ENCODE data around the gene FAM227A. TPM values are rescaled to one million over a fixed set of nuclear protein-coding genes. Genes with fewer than 3 reads are reported as not detected.

FAM227A gene
- total and polyA plus RNA-seq, 4 donors = 1.1 to 10.0 (median 6.0) TPM

GRCh38 chr22:38578505-38578904 lies 77.7 kb downstream of the FAM227A start:
- peaks cover 0 to 1% (median 0%) of the 10 kb centered on the region in 4 donors for H3K9me3 ChIP-seq (ENCODE audit: control insufficient read depth in 4 of 4, insufficient read depth in 3 of 4, low read length in 3 of 4)
- 69 to 82% methylated on average over 5 of the region's 5 CpGs for WGBS, 2 donors
- H3K27me3 ChIP-seq (ENCODE audit: control insufficient read depth in 3 of 3, insufficient read depth in 3 of 3, low read length in 2 of 3) = no peaks in the 10 kb centered on the region
- no peak for ATAC-seq (ENCODE audit: insufficient read depth, low FRiP score)
- no peak overlapping the region for H3K9ac ChIP-seq (ENCODE audit: insufficient read depth in 1 of 2, low read length in 2 of 2)
- H3K4me3 ChIP-seq = no peak overlapping the region
- no peak for DNase-seq
- no peaks in the 10 kb centered on the region for H3K4me1 ChIP-seq (ENCODE audit: control insufficient read depth in 5 of 5, insufficient read depth in 5 of 5, low read length in 5 of 5)
- no peak overlapping the region for H3K27ac ChIP-seq (ENCODE audit: low read depth in 1 of 2, low read length in 1 of 2)
- no peak for TF ChIP-seq CTCF (IDR thresholded peaks at IDR 0.05; ENCODE audit: control extremely low read depth, extremely low read depth)
- H3K36me3 ChIP-seq (ENCODE audit: control insufficient read depth in 4 of 4, insufficient read depth in 4 of 4, low read length in 4 of 4) = peaks cover 0 to 2% (median 0%) of the 10 kb centered on the region in 4 donors

GRCh38 chr22:38572065-38572464 lies 84.1 kb downstream of the FAM227A start:
- H3K4me3 ChIP-seq = no peak overlapping the region
- no peak overlapping the region for H3K27ac ChIP-seq (ENCODE audit: low read depth in 1 of 2, low read length in 1 of 2)
- H3K36me3 ChIP-seq (ENCODE audit: control insufficient read depth in 4 of 4, insufficient read depth in 4 of 4, low read length in 4 of 4) = no peaks in the 10 kb centered on the region
- H3K27me3 ChIP-seq (ENCODE audit: control insufficient read depth in 3 of 3, insufficient read depth in 3 of 3, low read length in 2 of 3) = no peaks in the 10 kb centered on the region
- peak; percentile 22 for TF ChIP-seq CTCF (IDR thresholded peaks at IDR 0.05; ENCODE audit: control extremely low read depth, extremely low read depth)
- DNase-seq (peak; percentile 33 to 78 (median 77)), ATAC-seq (ENCODE audit: insufficient read depth, low FRiP score) (no peak)
- WGBS, 2 donors = 2 to 3% methylated on average over 3 of the region's 3 CpGs
- H3K9me3 ChIP-seq (ENCODE audit: control insufficient read depth in 4 of 4, insufficient read depth in 3 of 4, low read length in 3 of 4) = no peaks in the 10 kb centered on the region
- H3K4me1 ChIP-seq (ENCODE audit: control insufficient read depth in 5 of 5, insufficient read depth in 5 of 5, low read length in 5 of 5) = peaks cover 0 to 26% (median 7%) of the 10 kb centered on the region in 5 donors
- H3K9ac ChIP-seq (ENCODE audit: insufficient read depth in 1 of 2, low read length in 2 of 2) = no peak overlapping the region

- H3K4me3 ChIP-seq = peak overlapping the region; percentile 56
- peak overlapping the region; percentile 56 to 74 for H3K27ac ChIP-seq (ENCODE audit: low read depth in 1 of 2, low read length in 1 of 2)
- peak overlapping the region; percentile 69 for H3K9ac ChIP-seq (ENCODE audit: insufficient read depth in 1 of 2, low read length in 2 of 2)
- DNase-seq (peak in 1 of 3 donors; percentile 68), ATAC-seq (ENCODE audit: insufficient read depth, low FRiP score) (no peak)
- H3K27me3 ChIP-seq (ENCODE audit: control insufficient read depth in 3 of 3, insufficient read depth in 3 of 3, low read length in 2 of 3) = no peaks in the 10 kb centered on the region
- H3K36me3 ChIP-seq (ENCODE audit: control insufficient read depth in 4 of 4, insufficient read depth in 4 of 4, low read length in 4 of 4) = no peaks in the 10 kb centered on the region
- H3K9me3 ChIP-seq (ENCODE audit: control insufficient read depth in 4 of 4, insufficient read depth in 3 of 4, low read length in 3 of 4) = no peaks in the 10 kb centered on the region
- peaks cover 0 to 26% (median 7%) of the 10 kb centered on the region in 5 donors for H3K4me1 ChIP-seq (ENCODE audit: control insufficient read depth in 5 of 5, insufficient read depth in 5 of 5, low read length in 5 of 5)
- WGBS, 2 donors = 3 to 6% methylated on average over 14 of the region's 14 CpGs
- TF ChIP-seq CTCF (IDR thresholded peaks at IDR 0.05; ENCODE audit: control extremely low read depth, extremely low read depth) = no peak
Measured at GRCh38 chr22:38570779-38571364, 85.3 kb downstream of the FAM227A start.

Measured in lung (tissue), 12 donors.